Measurements from ENCODE around the gene DAAM1.

Gene DAAM1

GRCh38 chr14:59346329-59346728, 157.9 kb downstream of the DAAM1 start:
- no peak for DNase-seq

GRCh38 chr14:59346796-59347510, 158.5 kb downstream of the DAAM1 start:
- no peak for DNase-seq

- no peak for DNase-seq
These were observed 159.0 kb downstream of the DAAM1 start for GRCh38 chr14:59347511-59347900.

- DNase-seq: no peak
These were observed 159.4 kb downstream of the DAAM1 start for GRCh38 chr14:59347915-59348314.

- no peak for DNase-seq
These were observed 160.8 kb downstream of the DAAM1 start for GRCh38 chr14:59349258-59349701.

- no peak for DNase-seq
These were observed 164.5 kb downstream of the DAAM1 start for GRCh38 chr14:59352961-59353360.

- no peak for DNase-seq
These were observed 166.2 kb downstream of the DAAM1 start for GRCh38 chr14:59354666-59355065.

GRCh38 chr14:59355091-59355490, 166.6 kb downstream of the DAAM1 start:
- DNase-seq: no peak

- DNase-seq: no peak
These were observed 167.8 kb downstream of the DAAM1 start for GRCh38 chr14:59356312-59356711.

- no peak for DNase-seq
These were observed 168.3 kb downstream of the DAAM1 start for GRCh38 chr14:59356767-59357166.

GRCh38 chr14:59358102-59358501, 169.6 kb downstream of the DAAM1 start:
- DNase-seq: no peak

GRCh38 chr14:59358784-59359183, 170.3 kb downstream of the DAAM1 start:
- DNase-seq: no peak

- DNase-seq: no peak
These were observed 171.1 kb downstream of the DAAM1 start for GRCh38 chr14:59359431-59360124.

- no peak for DNase-seq
These were observed 171.8 kb downstream of the DAAM1 start for GRCh38 chr14:59360233-59360632.

- no peak for DNase-seq
These were observed 172.7 kb downstream of the DAAM1 start for GRCh38 chr14:59360923-59361794.

- no peak for DNase-seq
These were observed 174.0 kb downstream of the DAAM1 start for GRCh38 chr14:59362513-59362912.

- no peak for DNase-seq
These were observed 175.2 kb downstream of the DAAM1 start for GRCh38 chr14:59363531-59364226.

- no peak for DNase-seq
These were observed 181.8 kb downstream of the DAAM1 start for GRCh38 chr14:59370158-59370742.

- no peak for DNase-seq
These were observed 183.3 kb downstream of the DAAM1 start for GRCh38 chr14:59371771-59372170.

- no peak for DNase-seq
These were observed 185.6 kb downstream of the DAAM1 start for GRCh38 chr14:59374048-59374447.

- DNase-seq: no peak
These were observed 188.2 kb downstream of the DAAM1 start for GRCh38 chr14:59376686-59377085.

GRCh38 chr14:59377491-59377890, 189.0 kb downstream of the DAAM1 start:
- DNase-seq: no peak
